Measurements from ENCODE around the gene ZNF506.
"Not testable (repeated sequence)": the region's sequence is repeated elsewhere in the genome, so short reads cannot be mapped to it uniquely, and the experiment has no call there.

ZNF506 gene

DNA sequence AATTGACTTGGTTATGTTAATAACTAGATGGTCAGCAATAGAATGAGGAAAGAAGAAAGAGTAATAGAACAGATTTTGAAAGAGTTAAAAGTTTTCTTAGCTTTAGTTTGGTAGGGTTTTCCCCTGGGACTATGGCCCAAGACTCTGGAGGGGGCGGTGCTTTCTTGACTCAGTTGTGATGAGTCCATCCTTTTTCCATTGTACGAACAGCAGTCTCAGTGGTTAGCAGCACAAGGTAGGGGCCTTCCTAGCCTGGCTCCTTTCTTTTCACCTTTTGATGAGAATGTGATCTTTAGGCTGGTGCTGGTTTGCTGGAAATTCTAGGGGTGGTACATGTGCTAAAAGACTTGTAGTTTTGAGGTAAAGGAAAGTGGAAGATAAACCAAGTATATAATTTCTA lies 38.8 kb downstream of the ZNF506 start:
- Histone ChIP-seq H3K36me3 (ENCODE audit: insufficient read depth) (no peaks in the 10 kb centered on the region), H3K4me3 (IDR thresholded peaks at IDR 0.05; ENCODE audit: insufficient read depth, low read depth, low read length) (no peak overlapping the region), H3K27ac (no peak overlapping the region), H3K27me3 (ENCODE audit: insufficient read depth, low read depth) (no peaks in the 10 kb centered on the region), H4K20me1 (ENCODE audit: insufficient read depth) (no peaks in the 10 kb centered on the region), H3K4me1 (ENCODE audit: low read depth, poor library complexity, severe bottlenecking) (no peaks in the 10 kb centered on the region), H3K9ac (no peak overlapping the region), H3K4me2 (no peak overlapping the region), H3K79me2 (ENCODE audit: insufficient read depth, low read depth) (0 out of 2 replicates have a peak, but pooled peaks cover 3% of the 10 kb centered on the region), H2AFZ (ENCODE audit: low read depth) (no peak overlapping the region)
- TF ChIP-seq, protein P1, sequence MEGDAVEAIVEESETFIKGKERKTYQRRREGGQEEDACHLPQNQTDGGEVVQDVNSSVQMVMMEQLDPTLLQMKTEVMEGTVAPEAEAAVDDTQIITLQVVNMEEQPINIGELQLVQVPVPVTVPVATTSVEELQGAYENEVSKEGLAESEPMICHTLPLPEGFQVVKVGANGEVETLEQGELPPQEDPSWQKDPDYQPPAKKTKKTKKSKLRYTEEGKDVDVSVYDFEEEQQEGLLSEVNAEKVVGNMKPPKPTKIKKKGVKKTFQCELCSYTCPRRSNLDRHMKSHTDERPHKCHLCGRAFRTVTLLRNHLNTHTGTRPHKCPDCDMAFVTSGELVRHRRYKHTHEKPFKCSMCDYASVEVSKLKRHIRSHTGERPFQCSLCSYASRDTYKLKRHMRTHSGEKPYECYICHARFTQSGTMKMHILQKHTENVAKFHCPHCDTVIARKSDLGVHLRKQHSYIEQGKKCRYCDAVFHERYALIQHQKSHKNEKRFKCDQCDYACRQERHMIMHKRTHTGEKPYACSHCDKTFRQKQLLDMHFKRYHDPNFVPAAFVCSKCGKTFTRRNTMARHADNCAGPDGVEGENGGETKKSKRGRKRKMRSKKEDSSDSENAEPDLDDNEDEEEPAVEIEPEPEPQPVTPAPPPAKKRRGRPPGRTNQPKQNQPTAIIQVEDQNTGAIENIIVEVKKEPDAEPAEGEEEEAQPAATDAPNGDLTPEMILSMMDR (conservative IDR thresholded peaks at IDR 0.05; ENCODE audit: low read depth, low read length) = no peak

DNA sequence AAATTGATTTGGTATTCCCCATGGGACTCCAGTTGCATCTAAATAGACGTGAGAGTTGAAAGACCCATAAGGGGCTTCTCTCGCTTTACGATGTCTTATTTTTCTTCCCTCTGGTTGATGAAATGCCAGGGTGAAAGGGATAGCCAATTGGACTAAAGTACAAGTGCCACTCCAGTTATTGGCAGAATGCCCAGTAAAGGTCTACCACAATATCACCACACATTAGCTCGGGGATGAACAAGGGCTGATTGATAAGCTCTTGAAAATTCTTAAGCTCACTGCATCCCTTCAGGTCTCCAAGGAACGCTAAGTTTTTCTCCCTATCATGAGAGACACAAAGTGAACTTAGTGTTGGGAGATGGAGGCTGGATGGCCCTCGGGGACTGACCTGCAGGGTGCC lies 39.8 kb downstream of the ZNF506 start:
- not testable (repeated sequence) for H3K4me3 ChIP-seq (IDR thresholded peaks at IDR 0.05; ENCODE audit: insufficient read depth, low read depth, low read length); H3K9ac ChIP-seq; H3K4me2 ChIP-seq; H3K36me3 ChIP-seq (ENCODE audit: insufficient read depth); H2AFZ ChIP-seq (ENCODE audit: low read depth); H4K20me1 ChIP-seq (ENCODE audit: insufficient read depth); H3K27ac ChIP-seq; H3K4me1 ChIP-seq (ENCODE audit: low read depth, poor library complexity, severe bottlenecking); H3K27me3 ChIP-seq (ENCODE audit: insufficient read depth, low read depth)
- H3K79me2 ChIP-seq (ENCODE audit: insufficient read depth, low read depth) = peaks cover 12% of the 10 kb centered on the region; the same call in 1 of the 2 replicates

DNA sequence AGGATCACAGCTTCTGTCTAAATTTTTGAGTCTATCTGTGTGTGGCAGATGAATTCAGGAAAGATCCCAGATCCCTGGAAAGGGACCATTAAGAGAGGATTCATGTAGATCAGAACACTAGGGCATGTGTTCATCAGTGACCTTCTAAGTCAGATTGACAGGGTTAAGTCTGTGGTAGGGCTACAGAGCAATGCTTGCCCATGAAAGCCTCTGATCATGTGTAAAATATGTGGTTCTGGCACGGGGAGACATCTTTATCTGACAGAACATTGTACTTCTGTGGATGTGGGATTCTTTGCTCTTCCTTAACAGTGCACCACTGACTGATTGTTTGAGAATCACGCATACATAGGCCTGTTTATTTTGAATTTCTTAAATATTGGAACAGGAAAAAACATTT lies 42.9 kb downstream of the ZNF506 start:
- no peak overlapping the region for H3K9ac ChIP-seq
- peaks cover 23% of the 10 kb centered on the region for H3K4me1 ChIP-seq (ENCODE audit: low read depth, poor library complexity, severe bottlenecking)
- no peaks in the 10 kb centered on the region for H4K20me1 ChIP-seq (ENCODE audit: insufficient read depth)
- H3K27ac ChIP-seq = no peak overlapping the region
- H3K27me3 ChIP-seq (ENCODE audit: insufficient read depth, low read depth) = no peaks in the 10 kb centered on the region
- H3K36me3 ChIP-seq (ENCODE audit: insufficient read depth) = no peaks in the 10 kb centered on the region
- H2AFZ ChIP-seq (ENCODE audit: low read depth) = no peak overlapping the region
- TF ChIP-seq, protein P1 (conservative IDR thresholded peaks at IDR 0.05; ENCODE audit: low read depth, low read length) = no peak
- H3K4me2 ChIP-seq = no peak overlapping the region
- H3K4me3 ChIP-seq (IDR thresholded peaks at IDR 0.05; ENCODE audit: insufficient read depth, low read depth, low read length) = no peak overlapping the region
- peaks cover 13% of the 10 kb centered on the region; the same call in 1 of the 2 replicates for H3K79me2 ChIP-seq (ENCODE audit: insufficient read depth, low read depth)

DNA sequence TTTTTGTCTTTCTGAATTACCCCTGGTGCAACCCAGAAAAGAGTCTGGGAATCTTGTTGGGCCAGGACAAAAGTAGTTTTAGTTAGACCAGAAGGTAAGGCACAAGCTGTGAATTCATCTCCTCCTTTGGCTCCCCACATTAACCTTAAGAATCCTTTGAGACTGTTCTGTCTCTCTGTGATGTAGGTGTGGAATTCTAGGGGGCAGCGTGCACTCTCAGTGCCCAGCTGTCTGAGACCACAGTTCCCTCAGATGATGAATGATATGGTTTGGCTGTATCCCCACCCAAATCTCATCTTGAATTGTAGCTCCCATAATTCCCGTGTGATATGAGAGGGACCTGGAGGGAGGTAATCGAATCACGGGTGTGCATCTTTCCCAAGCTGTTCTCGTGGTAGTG lies 43.9 kb downstream of the ZNF506 start:
- no peak overlapping the region for H3K27ac ChIP-seq
- TF ChIP-seq, protein P1 (conservative IDR thresholded peaks at IDR 0.05; ENCODE audit: low read depth, low read length) = no peak
- H3K36me3 ChIP-seq (ENCODE audit: insufficient read depth) = no peaks in the 10 kb centered on the region
- H3K4me3 ChIP-seq (IDR thresholded peaks at IDR 0.05; ENCODE audit: insufficient read depth, low read depth, low read length) = no peak overlapping the region
- peaks cover 23% of the 10 kb centered on the region for H3K4me1 ChIP-seq (ENCODE audit: low read depth, poor library complexity, severe bottlenecking)
- no peak overlapping the region for H2AFZ ChIP-seq (ENCODE audit: low read depth)
- H3K79me2 ChIP-seq (ENCODE audit: insufficient read depth, low read depth) = peaks cover 13% of the 10 kb centered on the region; the same call in 1 of the 2 replicates
- no peaks in the 10 kb centered on the region for H4K20me1 ChIP-seq (ENCODE audit: insufficient read depth)
- peak overlapping the region; percentile 98; the same call in 1 of the 2 replicates for H3K4me2 ChIP-seq
- H3K9ac ChIP-seq = no peak overlapping the region
- H3K27me3 ChIP-seq (ENCODE audit: insufficient read depth, low read depth) = no peaks in the 10 kb centered on the region

DNA sequence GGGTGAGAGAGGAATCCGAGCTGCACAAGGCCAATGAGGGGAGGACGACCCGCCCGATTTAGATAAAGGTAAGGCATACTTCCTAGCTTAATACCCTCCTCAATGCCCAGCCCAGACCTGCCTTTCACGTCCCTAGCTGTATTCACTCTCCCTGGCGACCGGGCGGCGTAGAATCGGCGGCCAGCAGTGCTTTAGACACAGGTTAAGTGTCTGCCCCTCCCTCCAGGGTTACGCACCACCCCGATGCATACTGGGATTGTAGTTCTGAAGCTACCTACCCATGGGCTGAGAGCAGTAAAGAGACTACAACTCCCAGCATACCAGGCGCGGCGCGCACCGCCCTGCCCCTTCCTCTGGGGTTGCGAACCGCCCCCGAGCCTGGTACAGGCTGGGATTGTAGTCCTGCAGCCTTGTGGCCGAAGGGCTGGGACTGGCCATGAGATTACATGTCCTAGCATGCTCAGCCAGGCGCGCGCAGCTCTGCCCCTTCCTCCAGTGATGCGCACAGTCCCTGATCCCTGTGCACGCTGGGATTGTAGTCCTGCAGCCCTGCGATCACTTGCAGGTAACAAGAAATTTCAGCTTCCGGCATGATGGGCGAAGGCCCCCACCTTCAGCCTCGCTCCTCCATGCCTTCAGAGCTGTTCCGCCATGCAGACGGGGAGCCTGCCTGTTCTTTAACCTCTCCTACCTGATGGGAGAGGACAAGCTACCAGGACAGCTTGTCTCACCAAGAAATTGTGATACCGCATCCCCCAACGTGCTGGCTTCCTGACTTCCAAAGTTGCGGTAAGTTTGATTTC lies 45.1 kb downstream of the ZNF506 start:
- peaks cover 23% of the 10 kb centered on the region for H3K4me1 ChIP-seq (ENCODE audit: low read depth, poor library complexity, severe bottlenecking)
- H3K4me2 ChIP-seq = peak overlapping the region; percentile 98
- H2AFZ ChIP-seq (ENCODE audit: low read depth) = peak overlapping the region; percentile 89
- no peaks in the 10 kb centered on the region for H4K20me1 ChIP-seq (ENCODE audit: insufficient read depth)
- peak overlapping the region; percentile 34; the same call in 1 of the 2 replicates for H3K27ac ChIP-seq
- H3K36me3 ChIP-seq (ENCODE audit: insufficient read depth) = no peaks in the 10 kb centered on the region
- no peaks in the 10 kb centered on the region for H3K27me3 ChIP-seq (ENCODE audit: insufficient read depth, low read depth)
- peaks cover 13% of the 10 kb centered on the region; the same call in 1 of the 2 replicates for H3K79me2 ChIP-seq (ENCODE audit: insufficient read depth, low read depth)
- TF ChIP-seq, protein P1 (conservative IDR thresholded peaks at IDR 0.05; ENCODE audit: low read depth, low read length) = no peak
- peak overlapping the region; percentile 37 for H3K4me3 ChIP-seq (IDR thresholded peaks at IDR 0.05; ENCODE audit: insufficient read depth, low read depth, low read length)
- H3K9ac ChIP-seq = peak overlapping the region; percentile 33; the same call in 1 of the 2 replicates

All from KMS-11 (cell line).